A549 treated with dexamethasone at 1 μM for 4 hours (cell line): Measurements from ENCODE around the gene RGS14. TPM values are rescaled to one million over a fixed set of nuclear protein-coding genes. Genes with fewer than 3 reads are reported as not detected.

Source experiments
- total RNA-seq: library from RNA; stranded (reverse); fragments of 200-300 nt; extraction: Qiagen RNA extraction; gene quantifications from 5 replicates; pipeline ENCODE4 v1.2.3, GENCODE V29; 2022

The RGS14 gene, protein sequence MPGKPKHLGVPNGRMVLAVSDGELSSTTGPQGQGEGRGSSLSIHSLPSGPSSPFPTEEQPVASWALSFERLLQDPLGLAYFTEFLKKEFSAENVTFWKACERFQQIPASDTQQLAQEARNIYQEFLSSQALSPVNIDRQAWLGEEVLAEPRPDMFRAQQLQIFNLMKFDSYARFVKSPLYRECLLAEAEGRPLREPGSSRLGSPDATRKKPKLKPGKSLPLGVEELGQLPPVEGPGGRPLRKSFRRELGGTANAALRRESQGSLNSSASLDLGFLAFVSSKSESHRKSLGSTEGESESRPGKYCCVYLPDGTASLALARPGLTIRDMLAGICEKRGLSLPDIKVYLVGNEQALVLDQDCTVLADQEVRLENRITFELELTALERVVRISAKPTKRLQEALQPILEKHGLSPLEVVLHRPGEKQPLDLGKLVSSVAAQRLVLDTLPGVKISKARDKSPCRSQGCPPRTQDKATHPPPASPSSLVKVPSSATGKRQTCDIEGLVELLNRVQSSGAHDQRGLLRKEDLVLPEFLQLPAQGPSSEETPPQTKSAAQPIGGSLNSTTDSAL
- total RNA-seq, result 4.1 to 6.2 TPM (median 4.7 TPM) in 5 replicates

DNA sequence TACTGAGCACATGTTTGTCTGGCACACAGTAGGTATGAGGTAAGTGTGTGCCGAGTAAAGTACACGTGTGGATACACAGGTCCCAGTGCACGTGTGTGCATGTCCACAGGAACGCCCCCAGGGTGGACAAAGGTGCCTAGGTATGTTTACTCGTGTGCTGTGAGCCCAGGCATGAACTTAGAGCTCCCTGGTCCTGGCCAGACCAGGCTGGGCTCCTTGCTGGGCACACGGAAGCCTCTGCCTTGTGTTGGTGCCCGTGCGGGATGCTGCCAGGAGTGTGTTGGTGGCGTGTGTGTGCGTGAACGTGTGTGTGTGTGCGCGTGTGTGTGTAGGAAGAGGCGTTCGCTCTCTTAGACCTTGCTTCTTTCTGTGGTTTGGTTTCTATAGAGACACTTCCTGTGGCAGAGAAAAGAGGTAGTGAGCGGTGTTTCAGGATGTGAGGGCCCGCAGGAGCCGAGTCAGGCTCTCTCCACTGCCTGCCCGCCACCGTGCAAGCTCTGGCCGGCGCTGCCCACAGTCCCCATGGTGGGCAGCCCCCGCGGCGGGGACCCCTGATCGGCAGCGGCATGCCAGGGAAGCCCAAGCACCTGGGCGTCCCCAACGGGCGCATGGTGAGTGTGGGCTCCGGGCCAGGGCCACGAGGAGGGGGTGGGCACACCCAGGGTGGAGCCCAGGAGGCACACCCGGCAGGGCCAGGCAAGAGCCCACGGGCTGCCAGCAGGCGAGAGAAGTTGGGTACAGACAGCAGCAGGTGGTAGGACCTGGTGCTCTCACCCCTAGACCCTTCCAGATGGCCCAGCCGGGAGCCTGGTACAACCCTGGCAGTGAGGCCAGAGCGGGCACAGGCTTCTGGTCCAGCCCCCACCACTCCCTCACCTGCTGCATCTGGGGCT lies at the start of gene RGS14:
RGS14 (plus strand) TSS at position 466 of the 893 bp plus-strand sequence; CDS start at position 567, 101 bp downstream.

DNA sequence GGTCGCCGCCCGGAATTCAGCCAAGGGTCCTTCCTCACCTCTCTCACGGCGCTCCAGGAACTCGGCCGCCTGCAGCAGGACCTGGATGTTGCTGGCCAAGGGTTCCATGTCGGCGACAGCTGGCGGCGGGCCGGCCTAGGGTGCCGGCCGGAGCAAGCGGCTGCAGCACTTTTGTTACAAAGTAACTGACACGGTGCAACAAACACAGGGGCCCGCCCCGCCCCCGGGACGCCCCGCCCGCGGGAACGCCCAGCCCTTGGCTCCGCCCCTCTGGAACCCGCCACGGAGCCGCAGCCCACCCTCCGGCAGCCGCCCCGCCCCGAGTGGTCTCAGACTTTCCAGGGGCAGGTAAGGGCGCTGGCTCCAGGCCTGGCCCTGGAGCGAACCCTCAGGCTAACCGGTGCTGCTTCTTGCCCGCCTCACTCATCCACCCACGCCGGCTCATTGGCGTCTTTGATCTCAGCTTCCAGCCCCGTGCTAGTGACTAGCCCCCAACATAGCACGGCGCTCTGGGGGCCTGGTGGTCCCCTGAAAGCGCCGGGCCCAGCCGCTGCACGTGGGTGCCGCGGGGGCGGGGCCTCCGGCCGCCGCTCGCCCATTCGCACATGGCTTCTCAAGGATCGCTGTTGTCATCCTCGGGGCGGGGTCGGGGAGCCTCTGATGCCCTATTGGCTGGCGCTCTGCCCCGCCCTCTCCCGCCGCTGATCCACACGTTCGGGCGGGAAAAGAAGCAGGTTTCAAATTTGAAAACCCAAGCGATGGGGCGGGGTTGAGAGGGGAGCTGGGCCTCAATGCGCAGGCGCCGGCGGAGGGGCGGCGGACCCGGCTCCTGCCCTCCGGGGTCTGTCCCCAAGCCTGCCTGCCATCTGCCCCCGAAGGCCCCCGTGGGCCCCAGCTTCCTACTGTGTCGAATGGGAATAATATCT lies 45.7 kb upstream of the RGS14 start, which contains the start of gene MXD3:
MXD3 (minus strand) TSS at position 176 of the 926 bp plus-strand sequence; CDS start at position 108, 68 bp downstream.

DNA sequence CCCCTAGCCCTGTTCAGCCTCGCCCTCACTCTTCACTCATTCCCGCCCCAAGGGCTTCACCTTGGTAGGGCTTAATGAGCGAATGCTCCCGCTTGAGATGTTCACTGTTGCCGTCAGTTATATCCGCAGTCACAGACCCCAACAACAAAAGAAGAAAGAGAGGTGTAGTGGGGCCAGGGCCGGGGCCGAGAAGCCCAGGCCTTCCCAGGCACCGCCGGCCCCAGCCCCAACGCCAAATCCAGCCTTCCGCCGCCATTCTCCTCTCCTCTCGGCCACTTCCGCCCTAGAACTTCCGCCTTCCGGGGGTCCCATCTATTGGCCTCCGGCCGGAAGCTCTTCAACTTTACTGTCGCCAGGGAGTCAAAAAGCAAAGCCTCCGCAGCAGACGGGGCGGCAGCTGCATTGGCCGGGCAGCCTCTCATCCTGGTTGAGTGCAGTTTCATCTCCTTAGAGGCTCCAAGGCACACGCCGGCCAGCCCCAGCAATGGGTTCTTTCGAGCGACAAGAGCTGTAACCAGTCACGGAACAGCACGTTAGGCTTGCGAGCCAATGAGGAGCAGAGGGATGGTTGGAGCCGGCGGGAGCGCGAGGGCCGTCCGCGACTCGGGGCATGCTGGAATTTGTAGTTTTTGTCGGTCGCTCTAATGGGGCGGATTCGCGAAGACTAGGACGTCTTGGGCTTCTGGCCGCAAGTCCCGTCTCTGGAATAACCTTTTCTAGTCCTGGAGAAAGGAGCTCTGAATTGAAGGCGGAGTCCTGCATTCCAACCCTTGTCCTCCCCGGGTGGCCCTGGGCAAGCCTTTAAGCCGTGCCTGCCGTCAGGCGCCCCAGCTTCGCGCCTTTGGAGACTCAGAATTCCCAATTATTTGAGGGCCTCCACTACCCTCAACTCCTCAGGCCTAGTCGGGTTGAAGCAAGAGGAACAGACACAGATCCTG lies 6.1 kb upstream of the RGS14 start, which contains the start of gene LMAN2:
LMAN2 (minus strand) TSS at position 277 of the 938 bp plus-strand sequence; CDS start at position 256, 21 bp downstream.

DNA sequence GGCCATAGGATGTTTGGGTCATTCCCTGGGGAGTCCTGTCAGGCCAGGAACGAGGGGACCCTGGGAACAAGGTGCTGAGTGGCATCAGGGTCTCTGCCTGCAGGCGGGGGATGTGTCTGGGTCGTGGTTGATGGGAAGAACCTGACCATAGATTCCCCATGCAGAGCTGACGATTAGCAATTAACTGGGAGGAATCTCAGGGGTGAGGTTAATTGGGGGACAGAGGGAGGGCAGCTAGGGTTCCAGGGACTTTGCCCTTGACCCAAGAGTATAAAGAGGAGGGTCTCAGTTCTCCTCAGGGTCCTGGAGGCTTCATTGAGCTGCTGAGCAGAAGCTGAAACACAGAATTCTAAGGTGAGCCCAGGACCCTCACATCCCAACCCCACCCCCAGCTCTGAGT lies 26.4 kb downstream of the RGS14 start, which contains the start of gene SLC34A1:
SLC34A1 (plus strand) TSS at position 301 of the 400 bp plus-strand sequence. CDS start 1,308 bp downstream, outside the sequence.

GRCh38 chr5:177399997-177400868 lies 42.5 kb downstream of the RGS14 start, which contains the start of gene PFN3:
PFN3 (minus strand) TSS chr5:177400661; CDS start chr5:177400576, 85 bp downstream.

DNA sequence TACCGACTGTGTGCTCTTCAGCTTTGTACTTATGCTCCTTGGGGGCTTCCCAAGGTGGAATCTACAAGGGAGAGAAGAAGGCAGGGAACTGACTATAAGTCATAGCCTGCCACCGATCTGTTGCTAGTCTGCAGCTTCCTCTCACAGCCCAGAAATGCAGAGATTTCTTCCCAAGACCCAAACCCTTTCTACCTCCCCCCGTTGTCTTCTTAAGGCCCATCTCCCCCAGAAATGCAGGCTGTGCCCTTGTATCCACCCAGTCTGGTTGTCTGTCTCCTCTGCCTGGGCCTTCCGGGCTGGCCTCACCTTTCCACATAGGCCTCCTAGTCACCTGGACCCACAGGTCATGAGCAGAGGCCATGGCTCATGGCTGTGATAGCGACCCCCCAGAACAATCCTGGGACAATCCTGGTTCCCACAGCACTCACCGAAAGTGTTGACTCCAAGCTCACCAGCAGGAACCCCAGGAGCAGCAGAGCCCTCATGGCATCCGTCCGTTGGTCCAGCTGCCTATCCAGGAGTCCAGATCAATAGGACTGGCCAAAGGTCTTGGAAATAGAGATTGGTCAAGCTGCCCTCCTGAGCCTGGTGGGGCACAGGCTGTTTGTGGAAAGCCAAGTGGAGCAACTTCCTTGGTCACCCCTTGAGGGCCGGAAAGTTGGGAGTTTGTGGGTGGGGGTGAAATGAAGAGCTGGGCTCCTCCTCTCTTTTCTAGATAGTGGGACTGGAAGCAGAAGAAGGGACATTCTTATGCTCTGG lies 51.5 kb downstream of the RGS14 start, which contains the start of gene F12:
F12 (minus strand) TSS at position 522 of the 759 bp plus-strand sequence; CDS start at position 485, 37 bp downstream.

Other genes with a start within 250 kb of the RGS14 start
- 15.6 to 25.6 TPM (median 22.5 TPM) in 5 replicates for gene NSD1, start 224.2 kb upstream of the RGS14 start, total RNA-seq
- 17.7 to 25.7 TPM (median 23.5 TPM) in 5 replicates for gene RAB24, start 54.2 kb upstream of the RGS14 start, total RNA-seq
- gene PRELID1, start 54.1 kb upstream of the RGS14 start, total RNA-seq, result 272 to 376 TPM (median 337 TPM) in 5 replicates
- gene MXD3, start 46.0 kb upstream of the RGS14 start, total RNA-seq, result 10.4 to 18.0 TPM (median 15.6 TPM) in 5 replicates
- 200 to 231 TPM (median 213 TPM) in 5 replicates for gene LMAN2, start 6.3 kb upstream of the RGS14 start, total RNA-seq
- not detected in 5 replicates for gene SLC34A1, start 26.5 kb downstream of the RGS14 start, total RNA-seq
- gene PFN3, start 42.7 kb downstream of the RGS14 start, total RNA-seq, result not detected in 5 replicates
- 14.4 to 21.3 TPM (median 19.4 TPM) in 5 replicates for gene F12, start 51.6 kb downstream of the RGS14 start, total RNA-seq
- gene GRK6, start 68.8 kb downstream of the RGS14 start, total RNA-seq, result 17.2 to 26.5 TPM (median 25.4 TPM) in 5 replicates
- gene PRR7, start 88.9 kb downstream of the RGS14 start, total RNA-seq, result 13.0 to 28.8 TPM (median 25.0 TPM) in 5 replicates
- 49.5 to 81.7 TPM (median 75.9 TPM) in 5 replicates for gene DBN1, start 115.7 kb downstream of the RGS14 start, total RNA-seq
- 68.9 to 94.5 TPM (median 82.0 TPM) in 5 replicates for gene PDLIM7, start 139.7 kb downstream of the RGS14 start, total RNA-seq
- gene DOK3, start 151.9 kb downstream of the RGS14 start, total RNA-seq, result 1.8 to 5.4 TPM (median 3.9 TPM) in 5 replicates
- 77.4 to 99.6 TPM (median 94.7 TPM) in 5 replicates for gene DDX41, start 159.0 kb downstream of the RGS14 start, total RNA-seq
- 14.0 to 33.5 TPM (median 31.7 TPM) in 5 replicates for gene FAM193B, start 196.6 kb downstream of the RGS14 start, total RNA-seq
- gene TMED9, start 234.3 kb downstream of the RGS14 start, total RNA-seq, result 234 to 317 TPM (median 245 TPM) in 5 replicates
- 18.6 to 27.3 TPM (median 25.4 TPM) in 5 replicates for gene B4GALT7, start 242.2 kb downstream of the RGS14 start, total RNA-seq